Adipocyte (in vitro differentiated cells): ENCODE results near the gene AXIN2.
"Not testable (repeated sequence)": the region's sequence is repeated elsewhere in the genome, so short reads cannot be mapped to it uniquely, and the experiment has no call there.

Source experiments
- DNase-seq: peaks from one replicate; pipeline ENCODE4 v3.0.0-alpha.2; 2015; ENCODE audit warnings: low read depth
- H3K27me3 ChIP-seq: replicated peaks from 2 replicates; pipeline ENCODE4 v1.7.0; 2013; ENCODE audit warnings: mild to moderate bottlenecking, low read length, moderate library complexity; ENCODE audit not compliant: control insufficient read depth, insufficient read depth
- H3K36me3 ChIP-seq: 2 replicates; pipeline ENCODE4 v1.7.0; 2013; ENCODE audit warnings: low read length, mild to moderate bottlenecking, moderate library complexity; ENCODE audit not compliant: control insufficient read depth, insufficient read depth, severe bottlenecking
- H3K4me1 ChIP-seq: 2 replicates; pipeline ENCODE4 v1.7.0; 2013; ENCODE audit warnings: mild to moderate bottlenecking, low read length, moderate library complexity; ENCODE audit not compliant: control insufficient read depth, insufficient read depth
- H3K4me3 ChIP-seq: 2 replicates; pipeline ENCODE4 v1.7.0; 2013; ENCODE audit warnings: mild to moderate bottlenecking, low read length, moderate library complexity
- H3K9ac ChIP-seq: 2 replicates; pipeline ENCODE4 v1.7.0; 2013; ENCODE audit warnings: mild to moderate bottlenecking, low read length, moderate library complexity
- H3K9me3 ChIP-seq: 2 replicates; pipeline ENCODE4 v1.7.0; 2013; ENCODE audit warnings: mild to moderate bottlenecking, low read length, moderate library complexity; ENCODE audit not compliant: control insufficient read depth

The AXIN2 gene

DNA sequence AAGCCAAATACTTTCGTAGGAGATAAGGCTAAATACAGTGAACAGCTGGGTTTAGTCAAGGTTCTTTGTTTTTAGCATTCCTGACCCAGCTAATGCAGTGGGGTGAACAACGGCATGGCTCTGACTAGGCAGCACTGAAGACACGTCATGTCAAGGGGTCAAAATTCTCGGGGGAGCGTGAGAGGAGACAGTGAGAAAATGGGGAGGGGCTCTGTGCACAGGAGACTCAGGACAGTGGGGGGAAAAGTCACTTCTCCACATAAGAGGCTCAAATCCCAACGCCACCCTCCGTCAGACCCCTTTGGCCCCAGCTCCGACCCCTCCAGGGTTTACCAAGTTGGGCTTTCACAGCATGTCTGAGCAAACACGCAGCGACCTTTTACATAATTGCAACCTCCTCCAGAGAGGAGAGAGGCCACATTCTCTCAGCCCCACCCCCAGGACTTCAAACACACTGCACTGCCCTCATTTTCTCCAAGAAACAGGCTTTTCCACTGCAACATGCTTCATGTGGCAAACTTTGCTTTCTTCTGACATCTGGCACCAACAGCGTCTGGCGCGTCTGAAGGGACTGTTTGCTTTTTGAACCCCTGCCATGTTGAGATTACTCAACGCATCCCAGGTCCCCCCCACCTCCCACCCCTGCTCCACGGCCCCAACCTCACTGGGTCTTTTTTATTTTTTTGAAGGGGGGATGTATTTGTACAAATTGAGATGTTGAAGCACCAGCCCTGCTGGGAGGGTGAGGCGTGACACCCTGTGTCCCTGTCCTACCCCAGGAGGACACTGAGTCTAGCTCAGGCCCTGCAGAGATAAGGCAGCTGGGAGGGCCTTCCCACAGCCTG, 30.0 kb downstream of the AXIN2 start:
- H3K9ac ChIP-seq: peak overlapping the region; percentile 71
- H3K9me3 ChIP-seq: no peaks in the 10 kb centered on the region
- peaks cover 36% of the 10 kb centered on the region for H3K4me1 ChIP-seq
- no peaks in the 10 kb centered on the region for H3K27me3 ChIP-seq
- peak; percentile 74 for DNase-seq
- H3K36me3 ChIP-seq: peaks cover 55% of the 10 kb centered on the region
- peak overlapping the region; percentile 13 for H3K4me3 ChIP-seq

DNA sequence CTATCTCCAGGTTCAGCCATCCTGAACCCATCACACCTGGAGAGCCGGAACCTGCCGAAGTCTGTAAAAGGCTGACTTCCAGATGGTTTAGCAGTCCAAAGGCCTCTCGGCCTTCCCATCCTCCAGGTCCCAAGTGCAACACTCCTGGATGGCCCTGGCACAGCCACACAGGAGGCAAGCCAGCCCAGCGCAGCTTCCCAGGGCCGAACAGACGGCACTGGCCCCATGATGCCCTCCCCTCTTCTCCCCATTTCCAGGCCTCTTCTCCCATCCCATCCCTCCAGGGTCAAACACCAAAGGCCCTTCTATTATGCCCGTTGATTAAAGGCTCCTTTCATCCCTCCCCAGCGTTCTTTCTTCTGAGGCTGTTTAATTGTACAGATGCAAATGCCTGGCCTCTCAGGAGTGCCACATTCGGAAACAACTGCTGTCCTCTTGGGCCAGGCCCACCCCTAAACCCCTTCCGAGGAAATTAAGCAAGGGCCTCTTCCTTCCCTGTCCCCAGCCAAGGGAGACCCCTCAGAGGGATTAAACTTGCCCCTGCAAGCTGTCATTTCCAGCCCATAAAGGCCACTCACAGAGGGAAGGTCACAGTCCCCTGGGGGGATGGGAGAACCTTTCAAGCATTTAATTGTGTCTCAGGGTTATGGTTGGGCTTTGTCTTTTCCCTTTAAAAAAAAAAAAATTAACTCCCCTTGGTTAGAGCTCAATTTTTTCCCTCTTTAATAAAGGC, 30.8 kb downstream of the AXIN2 start:
- Histone ChIP-seq H3K4me1 (peaks cover 30% of the 10 kb centered on the region), H3K9me3 (no peaks in the 10 kb centered on the region), H3K9ac (peak overlapping the region; percentile 71), H3K27me3 (no peaks in the 10 kb centered on the region), H3K36me3 (peaks cover 47% of the 10 kb centered on the region), H3K4me3 (no peak overlapping the region)
- DNase-seq: no peak

DNA sequence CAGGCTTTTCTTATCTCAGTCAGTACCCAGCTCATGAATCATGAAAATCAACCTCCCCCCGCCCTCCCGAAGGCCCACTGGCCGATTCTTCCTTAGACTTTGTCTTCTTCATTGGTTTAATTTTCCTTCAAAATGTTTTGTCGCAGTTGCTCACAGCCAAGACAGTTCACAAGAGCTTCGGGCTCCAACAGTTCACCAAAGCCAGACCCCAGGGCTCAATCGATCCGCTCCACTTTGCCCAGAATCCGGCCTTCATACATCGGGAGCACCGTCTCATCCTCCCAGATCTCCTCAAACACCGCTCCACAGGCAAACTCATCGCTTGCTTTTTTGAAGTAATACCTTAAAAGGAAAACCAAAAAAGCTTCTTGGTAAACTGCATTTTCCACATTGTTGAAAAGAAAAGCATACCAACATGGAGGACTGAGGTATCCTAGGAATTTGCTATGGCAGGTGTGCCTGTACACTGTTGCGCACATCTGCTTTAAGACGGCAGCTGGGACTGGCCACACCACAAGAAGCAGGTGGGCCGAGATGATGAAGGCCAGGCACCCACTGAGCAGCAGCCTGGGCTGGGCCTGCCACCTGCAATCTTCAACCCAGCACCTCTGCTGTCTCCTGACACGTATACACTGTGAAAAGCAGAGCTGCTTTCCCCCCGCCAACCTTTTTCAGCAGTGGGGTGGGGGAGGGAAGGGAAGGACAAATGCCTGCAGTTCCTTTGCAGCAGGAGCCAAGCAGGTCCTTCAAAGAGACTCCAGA, 31.5 kb downstream of the AXIN2 start:
- Histone ChIP-seq H3K36me3 (peaks cover 39% of the 10 kb centered on the region), H3K27me3 (no peaks in the 10 kb centered on the region), H3K4me3 (no peak overlapping the region), H3K9ac (peak overlapping the region; percentile 71), H3K9me3 (no peaks in the 10 kb centered on the region), H3K4me1 (peaks cover 27% of the 10 kb centered on the region)
- DNase-seq: no peak

GRCh38 chr17:65529040-65529633, 32.3 kb downstream of the AXIN2 start:
- no peak for DNase-seq
- no peak overlapping the region for H3K4me3 ChIP-seq
- no peak overlapping the region for H3K9ac ChIP-seq
- no peaks in the 10 kb centered on the region for H3K9me3 ChIP-seq
- H3K27me3 ChIP-seq: no peaks in the 10 kb centered on the region
- H3K4me1 ChIP-seq: peaks cover 27% of the 10 kb centered on the region
- H3K36me3 ChIP-seq: peaks cover 32% of the 10 kb centered on the region

- Histone ChIP-seq H3K4me1 (peaks cover 27% of the 10 kb centered on the region), H3K9ac (no peak overlapping the region), H3K36me3 (peaks cover 22% of the 10 kb centered on the region), H3K27me3 (no peaks in the 10 kb centered on the region), H3K9me3 (no peaks in the 10 kb centered on the region), H3K4me3 (no peak overlapping the region)
- DNase-seq: no peak
Measured at GRCh38 chr17:65527857-65528591, 33.4 kb downstream of the AXIN2 start.

DNA sequence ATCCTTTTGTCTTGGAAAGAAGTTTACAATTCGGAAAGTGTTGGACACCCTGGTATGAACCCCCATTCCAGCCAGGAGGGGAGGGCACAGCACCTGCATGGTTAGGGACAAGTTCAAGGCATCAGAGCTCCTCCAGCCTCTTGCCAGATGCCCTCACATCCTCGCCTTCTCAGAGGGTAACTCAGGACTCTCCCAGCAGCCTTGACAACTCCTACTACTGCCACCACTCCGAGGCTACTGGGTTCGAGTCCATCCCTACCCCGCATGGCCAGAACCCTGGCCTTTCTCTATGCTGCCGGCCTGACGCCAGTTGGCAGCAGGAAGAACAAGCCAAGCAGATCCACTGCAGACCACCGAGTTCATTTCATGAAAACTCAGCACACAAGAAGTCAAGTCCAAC, 34.1 kb downstream of the AXIN2 start:
- peaks cover 23% of the 10 kb centered on the region for H3K4me1 ChIP-seq
- H3K9me3 ChIP-seq: no peaks in the 10 kb centered on the region
- no peak overlapping the region for H3K9ac ChIP-seq
- DNase-seq: no peak
- no peak overlapping the region for H3K4me3 ChIP-seq
- H3K36me3 ChIP-seq: peaks cover 16% of the 10 kb centered on the region
- H3K27me3 ChIP-seq: no peaks in the 10 kb centered on the region

GRCh38 chr17:65526854-65527253, 34.6 kb downstream of the AXIN2 start:
- not testable (repeated sequence) for H3K9me3 ChIP-seq, DNase-seq
- peaks cover 16% of the 10 kb centered on the region for H3K36me3 ChIP-seq

GRCh38 chr17:65523853-65524664, 37.4 kb downstream of the AXIN2 start:
- H3K36me3 ChIP-seq: peaks cover 7% of the 10 kb centered on the region
- no peak overlapping the region for H3K9ac ChIP-seq
- DNase-seq: no peak

More at GRCh38 chr17:65526854-65527253, 34.6 kb downstream of the AXIN2 start:
- not testable (repeated sequence) for H3K9ac ChIP-seq, H3K27me3 ChIP-seq, H3K4me3 ChIP-seq
- H3K4me1 ChIP-seq: peaks cover 17% of the 10 kb centered on the region

DNA sequence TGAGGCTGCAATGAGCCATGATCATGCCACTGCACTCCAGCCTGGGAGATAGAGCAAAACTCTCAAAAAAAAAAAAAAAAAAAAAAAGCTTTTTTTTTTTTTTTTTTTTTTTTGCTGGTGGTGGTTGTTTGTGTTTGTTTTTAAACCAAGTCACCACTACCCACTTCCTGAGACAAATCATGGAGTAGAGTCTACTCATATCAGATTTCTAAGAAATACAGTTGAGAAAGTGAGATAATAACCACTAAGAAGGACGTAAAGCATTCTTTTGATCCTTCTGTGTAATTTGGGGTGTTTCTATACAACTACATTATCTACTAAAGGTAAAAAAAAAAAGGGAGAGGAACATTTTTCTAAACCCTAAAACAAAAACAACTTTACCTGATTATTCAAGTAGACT, 38.0 kb downstream of the AXIN2 start:
- Histone ChIP-seq H3K4me3 (no peak overlapping the region), H3K9me3 (no peaks in the 10 kb centered on the region), H3K9ac (no peak overlapping the region), H3K36me3 (peaks cover under 1% of the 10 kb centered on the region), H3K27me3 (peaks cover 5% of the 10 kb centered on the region), H3K4me1 (no peaks in the 10 kb centered on the region)
- DNase-seq: no peak

More at GRCh38 chr17:65523853-65524664, 37.4 kb downstream of the AXIN2 start:
- Histone ChIP-seq H3K4me1 (no peaks in the 10 kb centered on the region), H3K4me3 (no peak overlapping the region), H3K9me3 (no peaks in the 10 kb centered on the region), H3K27me3 (peaks cover 5% of the 10 kb centered on the region)
